ENCODE results near the gene IQGAP1. TPM values are rescaled to one million over a fixed set of nuclear protein-coding genes. Genes with fewer than 3 reads are reported as not detected.
"Not testable (repeated sequence)": the region's sequence is repeated elsewhere in the genome, so short reads cannot be mapped to it uniquely, and the experiment has no call there.

The IQGAP1 gene
- 157 TPM for total RNA-seq

- peak; percentile 99 for ATAC-seq
Observed at GRCh38 chr15:90387534-90388461, at the start of gene IQGAP1. Gene IQGAP1 (plus strand): TSS chr15:90388242. CDS start chr15:90388342, 100 bp downstream.

GRCh38 chr15:90338532-90338931, 49.5 kb upstream of the IQGAP1 start:
- ATAC-seq: no peak

- ATAC-seq: no peak
Observed at GRCh38 chr15:90340345-90340744, 47.7 kb upstream of the IQGAP1 start.

- ATAC-seq: no peak
Observed at GRCh38 chr15:90343302-90343790, 44.7 kb upstream of the IQGAP1 start.

- no peak for ATAC-seq
Observed at GRCh38 chr15:90344662-90345061, 43.4 kb upstream of the IQGAP1 start.

GRCh38 chr15:90345857-90346256, 42.2 kb upstream of the IQGAP1 start:
- peak; percentile 11 for ATAC-seq

DNA sequence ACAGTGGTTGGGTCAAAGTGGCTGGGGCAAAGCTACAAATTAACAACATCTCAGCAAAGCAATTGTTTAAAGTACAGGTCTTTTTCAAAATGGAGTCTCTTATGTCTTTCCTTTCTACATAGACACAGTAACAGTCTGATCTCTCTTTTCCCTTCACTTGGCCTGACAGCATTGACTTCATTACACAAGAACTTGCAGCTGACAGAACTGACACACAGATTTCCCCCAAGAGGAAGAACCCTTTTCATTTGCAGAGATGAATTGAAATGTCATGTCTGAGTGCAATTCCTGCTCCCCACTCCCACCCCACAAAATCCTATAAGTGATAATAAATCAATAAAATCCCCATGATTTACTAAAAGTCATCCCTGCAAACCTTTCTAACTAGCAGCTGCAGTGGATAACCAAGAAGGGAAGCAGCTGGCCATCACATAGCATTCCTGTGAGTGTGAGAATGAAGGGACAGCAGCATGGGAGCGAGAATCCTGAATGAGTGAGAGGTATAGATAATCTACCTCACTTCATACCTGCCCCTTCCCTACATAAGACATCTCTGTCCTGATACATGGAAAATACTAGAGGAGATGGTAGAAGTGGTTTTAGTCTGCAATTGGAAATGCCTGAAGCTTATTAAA, 40.5 kb upstream of the IQGAP1 start:
- not testable (repeated sequence) for ATAC-seq

DNA sequence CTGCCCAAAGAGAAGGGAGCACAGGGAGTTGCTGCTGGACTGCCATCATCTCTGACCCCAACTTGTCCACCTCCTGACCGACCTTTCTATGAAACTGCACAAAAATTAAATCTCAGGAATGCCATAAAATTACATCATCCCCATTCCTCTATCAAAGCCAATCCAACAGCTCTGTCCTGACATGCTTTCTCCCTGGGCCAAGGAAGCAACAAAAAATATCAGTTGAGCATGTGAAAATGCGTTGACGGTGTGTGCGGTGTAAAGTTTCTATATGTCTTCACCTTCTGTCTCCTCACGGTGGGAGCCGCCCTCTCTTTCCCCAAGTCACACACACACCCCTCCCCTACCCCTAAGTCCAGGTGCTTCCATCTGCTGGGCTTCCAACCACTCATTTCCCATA, 39.6 kb upstream of the IQGAP1 start:
- no peak for ATAC-seq

GRCh38 chr15:90349072-90349471, 39.0 kb upstream of the IQGAP1 start:
- no peak for ATAC-seq

- ATAC-seq: no peak
Observed at GRCh38 chr15:90349821-90350220, 38.2 kb upstream of the IQGAP1 start.

- ATAC-seq: peak; percentile 10
Observed at GRCh38 chr15:90351479-90352106, 36.4 kb upstream of the IQGAP1 start.

- peak; percentile 97 for ATAC-seq
Observed at GRCh38 chr15:90352107-90352893, 35.7 kb upstream of the IQGAP1 start, which contains the start of gene ZNF774. Gene ZNF774 (plus strand): TSS chr15:90352284. CDS start chr15:90354661, 2,377 bp downstream.

DNA sequence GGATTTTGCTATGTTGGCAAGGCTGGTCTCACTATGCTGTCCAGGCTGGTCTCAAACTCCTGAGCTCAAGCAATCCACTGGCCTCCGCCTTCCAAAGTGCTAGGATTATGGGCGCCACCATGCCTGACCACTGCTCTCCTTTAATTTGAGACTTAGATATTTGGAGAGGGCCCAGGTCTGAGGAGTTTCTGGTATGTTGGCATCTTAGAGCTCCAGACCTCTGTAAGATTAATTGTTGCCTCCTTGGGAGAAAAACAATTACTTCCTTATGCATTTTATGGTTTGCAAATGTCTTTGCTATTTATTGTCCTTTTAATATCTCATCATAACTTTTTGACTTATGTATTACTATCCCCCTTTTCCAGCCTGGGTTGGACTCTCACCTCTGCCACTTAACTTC, 33.1 kb upstream of the IQGAP1 start:
- ATAC-seq: no peak

DNA sequence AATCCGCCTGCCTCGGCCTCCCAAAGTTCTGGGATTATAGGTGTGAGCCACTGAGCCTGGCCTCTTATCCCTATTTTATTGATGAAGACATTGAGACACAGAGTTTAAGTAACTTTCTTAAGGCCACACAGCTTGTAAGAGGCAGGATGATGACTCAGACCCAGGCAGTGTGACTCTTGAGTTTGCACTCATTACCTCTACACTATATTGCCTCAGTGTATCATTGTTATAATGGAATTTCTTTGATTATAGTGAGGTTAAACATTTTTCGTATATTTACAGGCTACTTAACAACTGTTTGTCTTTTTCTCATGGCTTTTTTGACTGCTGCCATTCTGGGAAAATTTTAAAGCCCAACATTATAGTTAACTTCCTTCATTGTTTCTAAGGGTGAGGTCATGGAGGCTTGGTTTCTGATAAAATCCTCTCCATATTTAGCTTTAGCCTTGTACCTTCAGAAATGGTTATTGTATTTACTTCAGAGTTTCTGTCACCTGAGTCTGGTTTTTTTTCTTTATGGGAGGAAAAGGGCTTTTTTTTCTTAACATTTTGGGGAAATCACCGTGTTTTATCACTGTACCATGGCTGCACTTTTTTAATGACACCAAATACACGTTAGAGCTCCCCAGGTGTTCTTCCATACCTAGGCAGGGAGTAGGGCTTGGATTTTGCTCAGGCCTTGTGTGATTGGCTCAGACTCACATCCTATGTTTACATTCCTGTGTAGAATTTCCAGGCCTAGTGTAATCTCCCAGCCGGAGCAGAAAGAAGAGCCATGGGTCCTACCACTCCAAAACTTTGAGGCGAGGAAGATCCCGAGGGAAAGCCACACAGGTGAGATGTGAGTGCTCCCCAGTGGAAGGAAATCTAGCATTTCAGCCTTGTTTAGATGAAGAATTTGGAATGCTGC, 29.7 kb upstream of the IQGAP1 start:
- ATAC-seq: peak; percentile 60

DNA sequence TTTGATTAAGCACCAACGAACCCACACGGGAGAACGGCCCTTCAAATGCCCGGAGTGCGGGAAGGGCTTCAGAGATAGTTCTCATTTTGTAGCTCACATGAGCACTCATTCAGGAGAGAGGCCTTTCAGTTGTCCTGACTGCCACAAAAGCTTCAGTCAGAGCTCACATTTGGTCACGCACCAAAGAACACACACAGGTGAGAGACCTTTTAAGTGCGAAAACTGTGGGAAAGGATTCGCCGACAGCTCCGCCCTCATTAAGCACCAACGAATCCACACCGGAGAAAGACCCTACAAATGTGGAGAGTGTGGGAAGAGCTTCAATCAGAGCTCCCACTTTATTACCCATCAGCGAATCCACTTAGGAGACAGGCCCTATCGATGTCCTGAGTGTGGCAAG, 27.3 kb upstream of the IQGAP1 start:
- no peak for ATAC-seq

GRCh38 chr15:90362936-90363212, 25.2 kb upstream of the IQGAP1 start:
- peak; percentile 69 for ATAC-seq

DNA sequence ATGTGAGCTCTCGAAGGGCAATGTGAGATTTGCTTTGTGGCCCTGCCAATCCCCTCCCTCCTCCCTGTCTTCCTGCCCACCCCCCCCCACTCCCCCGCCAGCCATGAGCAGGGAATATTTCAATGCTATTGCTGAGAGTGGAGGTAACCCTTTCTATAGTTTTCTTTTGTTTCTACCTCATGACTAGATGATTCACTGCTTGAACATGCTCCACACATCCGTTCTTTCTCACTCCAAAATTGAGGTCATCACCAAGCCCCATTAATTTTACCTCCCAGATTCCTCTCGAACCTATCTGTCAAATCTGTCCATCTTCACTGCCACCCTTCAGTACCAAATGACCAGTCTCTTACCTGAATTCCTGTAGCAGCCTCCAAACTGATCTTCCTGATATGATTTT, 23.8 kb upstream of the IQGAP1 start:
- peak; percentile 70 for ATAC-seq

DNA sequence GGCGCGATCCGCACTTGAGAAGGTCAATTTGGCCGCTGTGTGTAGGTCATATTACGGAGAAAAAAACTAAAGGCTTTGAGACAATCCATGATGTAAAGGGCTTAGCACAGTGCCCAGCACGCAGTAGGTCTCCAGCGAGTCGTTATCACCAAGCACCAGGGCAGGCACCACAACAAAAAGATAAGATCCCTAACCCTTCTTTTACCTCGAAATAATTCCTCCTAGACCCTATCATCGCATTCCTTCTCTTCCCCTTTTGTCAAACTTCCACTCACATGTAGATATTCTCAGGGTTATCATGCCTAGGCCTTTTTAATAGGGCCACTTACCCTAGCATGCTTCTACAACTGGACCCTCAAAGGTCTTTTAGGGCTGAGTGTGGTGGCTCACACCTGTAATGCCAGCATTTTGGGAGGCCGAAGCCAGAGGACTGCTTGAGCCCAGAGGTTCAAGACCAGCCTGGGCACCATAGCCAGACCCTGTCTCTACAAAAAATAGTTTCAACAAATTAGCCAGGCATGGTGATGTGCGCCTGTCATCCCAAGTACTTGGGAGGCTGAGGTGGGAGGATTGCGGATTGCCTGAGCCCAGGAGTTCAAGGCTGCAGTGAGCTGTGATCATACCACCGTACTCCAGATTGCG, 22.5 kb upstream of the IQGAP1 start:
- ATAC-seq: no peak

- no peak for ATAC-seq
Observed at GRCh38 chr15:90367576-90367975, 20.5 kb upstream of the IQGAP1 start.

DNA sequence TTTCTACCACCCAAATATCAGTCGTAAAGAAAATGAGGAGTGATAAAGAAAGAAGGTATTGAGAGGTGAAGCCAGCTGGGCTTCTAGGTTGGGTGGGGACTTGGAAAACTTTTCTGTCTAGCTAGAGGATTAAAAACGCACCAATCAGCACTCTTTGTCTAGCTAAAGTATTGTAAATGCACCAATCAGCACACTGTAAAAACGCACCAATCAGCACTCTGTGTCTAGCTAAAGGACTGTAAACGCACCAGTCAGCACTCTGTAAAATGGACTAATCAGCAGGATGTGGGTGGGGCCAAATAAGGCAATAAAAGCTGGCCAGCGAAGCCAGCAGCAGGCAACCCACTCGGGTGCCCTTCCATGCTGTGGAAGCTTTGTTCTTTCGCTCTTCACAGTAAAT, 13.0 kb upstream of the IQGAP1 start:
- ATAC-seq: no peak

GRCh38 chr15:90376789-90377188, 11.3 kb upstream of the IQGAP1 start:
- ATAC-seq: peak; percentile 38

Data from esophagus mucosa (tissue), 1 donor.